Erythroblast (primary cell): ENCODE results near the gene BCL2.

Source experiments
- GATA1 ChIP-seq: IDR thresholded peaks from 2 replicates; pipeline ENCODE4 v1.6.1; 2011; ENCODE audit warnings: low read depth, mild to moderate bottlenecking, control low read depth, low read length, moderate library complexity
- POLR2A ChIP-seq: IDR thresholded peaks from 2 replicates; pipeline ENCODE4 v1.6.1; 2011; ENCODE audit warnings: mild to moderate bottlenecking, low read length

DNA sequence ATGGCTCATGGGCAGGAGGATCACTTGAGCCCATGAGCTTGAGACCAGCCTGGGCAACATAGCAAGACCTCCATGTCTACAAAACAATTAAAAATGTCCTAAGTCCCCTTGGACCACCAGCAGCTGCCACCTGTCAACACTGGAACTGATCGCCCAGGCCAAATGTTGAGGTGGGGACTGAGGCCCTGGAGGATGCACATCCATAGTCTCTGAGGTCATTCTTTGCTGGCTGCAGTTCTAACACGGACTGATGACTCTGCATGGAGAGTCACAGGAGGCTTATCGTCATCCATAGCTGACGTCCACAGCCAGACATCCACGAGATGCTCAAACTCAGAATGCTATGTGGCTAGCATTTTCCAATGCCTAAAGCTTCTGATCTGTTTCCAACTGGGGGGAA lies 151.3 kb downstream of the BCL2 start:
- TF ChIP-seq POLR2A (no peak), GATA1 (no peak)
